Glomerular visceral epithelial cell (primary cell): ENCODE data around the gene ZSCAN1.
A peak's percentile ranks its signal among the peaks of the same experiment; 100 is the strongest.

Experiments
- DNase-seq: peaks from one replicate; pipeline ENCODE4 v3.0.0-alpha.2; 2016; ENCODE audit errors: extremely low spot score

The ZSCAN1 gene

DNA sequence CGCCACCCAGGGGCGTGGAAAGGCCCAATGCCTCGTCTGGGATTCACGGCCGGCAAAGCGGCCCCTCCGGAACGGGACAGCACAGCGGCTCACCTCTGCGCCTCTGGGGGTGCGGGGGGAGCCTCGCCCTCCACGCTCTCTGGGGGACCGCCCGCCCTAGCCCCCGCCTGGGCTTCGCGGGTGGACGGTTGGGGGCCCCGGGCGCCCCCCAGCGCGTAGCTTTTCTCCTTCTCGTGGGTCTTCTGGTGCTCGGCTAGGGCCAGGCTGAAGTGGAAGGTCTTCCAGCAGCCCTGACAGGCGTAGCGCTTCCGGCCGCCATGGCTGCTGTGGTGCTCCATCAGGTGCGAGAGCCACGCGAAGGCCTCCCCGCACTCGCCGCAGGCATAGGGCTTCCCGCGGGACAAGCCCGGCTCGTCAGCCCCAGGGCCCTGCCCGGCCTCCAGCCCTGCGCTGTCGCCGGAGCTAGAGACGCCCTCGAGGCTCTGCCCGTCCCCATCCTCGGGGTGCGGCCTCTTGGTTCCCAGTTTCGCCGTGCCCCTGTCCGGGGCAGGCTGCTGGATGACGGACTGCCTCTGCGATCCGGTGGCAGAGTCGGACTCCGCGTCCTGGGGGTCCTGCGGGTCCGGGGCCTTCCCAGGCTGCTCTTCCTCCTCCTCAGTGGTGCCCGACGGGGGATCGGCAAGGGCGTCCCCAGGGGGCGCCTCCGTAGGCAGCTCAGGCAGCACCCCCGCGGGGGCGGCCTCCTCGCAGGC is 50.9 kb downstream of the ZSCAN1 start:
- no peak for DNase-seq

DNA sequence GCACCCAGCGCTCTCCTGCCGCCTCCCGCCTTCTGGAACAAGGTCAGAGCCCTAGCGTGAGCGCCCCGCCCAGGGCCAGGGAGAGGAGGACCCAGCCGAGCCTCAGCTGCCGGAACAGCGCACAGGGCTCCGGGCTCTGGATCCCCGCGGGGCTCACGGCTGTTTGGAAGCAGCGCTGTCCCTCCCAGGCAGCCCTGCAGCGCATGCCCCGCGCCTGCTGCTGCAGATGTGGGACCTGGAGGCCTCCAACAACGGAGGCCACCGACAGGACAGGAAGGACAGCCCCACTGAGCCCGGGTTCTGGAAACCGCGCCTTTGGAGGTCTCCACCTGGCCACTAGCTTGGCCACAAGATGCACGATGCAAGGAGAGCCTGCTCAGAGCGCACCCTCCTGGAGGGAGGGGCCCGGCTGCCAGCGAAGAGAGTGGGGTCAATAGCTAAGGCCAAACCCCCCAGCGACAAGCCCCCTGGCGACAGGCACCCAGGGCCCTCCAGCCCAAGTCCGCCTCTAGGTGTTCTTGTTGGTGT is 51.6 kb downstream of the ZSCAN1 start:
- DNase-seq: no peak

DNA sequence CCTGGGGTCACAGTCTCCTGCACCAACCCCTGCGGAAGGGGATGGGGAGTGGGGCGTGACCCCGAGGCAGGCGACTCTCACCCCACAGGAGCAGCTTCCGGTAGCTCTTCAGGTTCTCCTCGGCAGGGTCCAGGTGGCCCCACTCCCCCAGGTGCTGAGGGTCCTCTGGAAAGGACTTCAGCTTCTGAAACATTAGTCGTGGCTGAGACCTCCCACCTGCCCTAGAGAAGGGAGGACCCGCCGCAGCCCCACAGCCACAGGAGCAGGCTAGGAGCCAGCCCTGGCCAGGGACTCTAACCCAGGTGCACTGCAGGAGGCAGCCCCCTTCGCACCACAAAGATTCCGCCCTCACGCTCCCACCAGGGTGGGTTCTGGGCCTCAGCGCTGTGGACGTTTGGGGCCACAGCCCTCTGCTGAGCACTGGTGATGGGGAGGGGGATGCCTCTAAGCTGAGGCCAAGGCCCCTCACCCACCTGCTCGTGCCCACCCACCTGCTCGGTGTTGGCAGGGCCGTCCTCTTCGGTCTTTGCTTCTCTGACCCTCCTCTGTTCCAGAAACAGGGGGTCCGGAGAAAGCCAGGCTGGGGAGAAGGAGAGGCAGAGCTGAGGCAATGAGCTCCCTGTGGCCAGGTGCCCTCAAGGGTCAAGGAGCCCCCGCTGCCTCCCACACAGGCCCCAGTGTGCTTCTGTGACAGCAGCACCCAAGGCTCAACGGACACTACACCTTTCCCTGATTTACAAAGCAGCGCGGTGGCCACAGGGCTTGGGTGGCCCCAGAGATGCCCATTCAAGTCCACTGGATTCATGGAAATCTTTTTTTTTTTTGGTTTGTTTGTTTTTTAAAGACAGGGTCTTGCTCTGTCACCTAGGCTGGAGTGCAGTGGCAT is 53.2 kb downstream of the ZSCAN1 start:
- DNase-seq: no peak

DNA sequence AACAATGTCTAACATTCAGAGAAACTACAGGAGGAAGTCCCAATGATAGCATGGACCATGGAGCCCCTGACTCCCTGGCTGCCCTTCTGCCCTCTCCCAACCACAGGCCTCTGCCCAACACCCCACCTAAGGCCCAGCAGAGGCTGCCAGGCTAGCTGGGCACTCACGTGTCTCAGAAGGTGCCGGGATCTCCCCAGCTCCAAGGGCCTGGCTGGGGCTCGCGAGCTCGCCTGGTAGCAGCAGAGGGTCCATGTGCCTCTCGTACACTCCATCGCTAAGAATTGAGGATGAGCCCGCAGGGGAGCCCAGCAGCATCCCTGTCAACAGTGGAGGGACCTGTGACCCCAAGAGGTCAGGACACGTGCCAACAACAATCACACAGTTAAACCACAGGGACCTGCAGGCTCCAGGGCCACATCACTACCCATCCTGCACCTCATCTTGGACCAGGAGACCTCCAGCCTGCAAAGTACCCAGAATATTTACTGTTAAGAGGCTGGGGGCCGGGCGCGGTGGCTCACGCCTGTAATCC is 54.8 kb downstream of the ZSCAN1 start:
- no peak for DNase-seq

DNA sequence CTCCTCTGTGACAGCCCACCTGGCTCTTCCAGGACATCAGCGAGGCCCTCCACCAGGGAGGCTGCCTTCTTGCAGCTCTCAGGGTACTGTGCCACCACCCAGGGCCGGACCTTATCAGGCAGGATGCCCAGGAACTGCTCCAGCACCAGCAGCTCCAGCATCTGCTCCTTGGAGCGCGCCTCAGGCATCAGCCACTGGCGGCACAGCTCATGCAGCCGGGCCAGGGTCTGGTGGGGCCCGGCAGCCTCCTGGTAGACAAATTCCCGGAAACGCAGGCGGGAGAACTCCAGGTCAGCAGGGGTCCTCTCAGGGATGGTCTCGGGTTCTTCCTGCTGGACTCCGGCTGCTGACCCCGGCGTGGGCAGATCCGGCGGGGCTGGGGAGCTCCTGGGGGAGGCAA is 56.0 kb downstream of the ZSCAN1 start:
- no peak for DNase-seq

DNA sequence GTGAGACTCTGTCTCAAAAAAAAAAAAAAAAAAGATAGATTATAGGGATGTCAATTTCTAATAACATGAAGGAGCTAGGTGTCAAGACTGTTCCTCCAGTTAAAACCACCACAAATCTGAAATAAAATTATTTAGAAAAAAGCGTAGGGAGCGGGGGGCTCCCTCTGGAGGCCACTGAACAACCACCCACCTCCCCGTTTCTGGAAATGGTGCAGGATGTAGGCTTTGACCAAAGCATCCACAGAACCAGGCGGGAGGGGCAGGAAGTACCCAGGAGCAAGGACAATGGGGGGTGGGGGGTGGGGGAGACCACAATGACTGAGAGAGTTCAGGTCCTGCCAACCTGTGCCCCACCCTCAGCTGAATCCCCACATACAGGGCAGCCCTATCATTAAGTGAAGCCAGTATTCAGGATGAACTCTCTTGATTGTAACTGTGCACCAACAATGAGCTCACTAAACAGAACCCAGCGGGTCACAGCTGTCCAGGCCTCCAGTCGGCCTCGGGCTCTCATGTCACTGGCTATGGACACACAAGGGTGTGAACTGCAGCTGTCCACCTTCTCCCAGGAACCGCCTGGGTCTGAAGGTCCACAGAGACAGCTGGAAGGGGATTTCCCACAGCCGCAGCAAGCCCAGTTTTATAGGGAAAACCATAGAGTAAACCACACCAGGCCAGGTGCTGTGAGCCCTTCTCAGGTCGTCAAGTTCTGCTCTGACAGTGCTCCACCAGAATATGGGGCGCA is 57.6 kb downstream of the ZSCAN1 start:
- no peak for DNase-seq

DNA sequence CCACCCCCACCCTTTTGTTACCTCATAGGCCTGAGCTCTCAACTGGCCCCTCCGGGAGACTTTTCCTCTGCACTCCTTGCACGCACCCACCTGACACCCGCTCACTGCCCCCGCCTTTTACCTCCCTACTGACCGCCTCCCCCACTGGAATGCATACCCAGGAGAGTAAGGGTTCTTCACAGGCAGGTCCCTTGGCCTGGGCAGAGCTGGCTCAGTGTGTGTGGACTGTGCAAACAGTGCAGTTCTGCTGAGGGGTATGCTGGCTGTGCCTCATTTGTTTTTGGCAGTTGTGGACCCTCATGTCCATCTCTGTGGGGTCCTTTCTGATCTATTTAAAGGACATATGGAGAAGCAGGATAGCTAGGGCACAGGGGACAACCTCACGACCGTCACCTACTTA is 59.2 kb downstream of the ZSCAN1 start:
- no peak for DNase-seq

DNA sequence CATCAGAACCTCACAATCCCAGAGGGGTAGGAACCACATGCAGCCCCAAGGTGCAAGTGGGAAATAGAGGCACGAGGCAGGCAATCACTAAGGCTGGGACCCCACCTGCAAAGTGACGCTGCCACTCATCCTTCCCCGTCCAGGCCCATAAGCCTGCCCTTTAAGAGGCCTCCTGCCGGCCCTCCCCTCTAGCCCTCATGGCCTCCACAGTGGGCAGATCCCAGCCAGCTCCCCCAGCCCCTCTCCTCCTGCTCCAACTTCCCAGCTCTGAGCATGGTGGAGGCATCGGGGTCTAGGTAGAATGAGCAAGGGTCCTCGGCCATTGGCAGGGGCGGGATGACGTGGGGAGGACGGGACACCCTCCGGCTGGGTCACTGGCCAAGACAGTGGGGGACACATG is 61.5 kb downstream of the ZSCAN1 start:
- no peak for DNase-seq

DNA sequence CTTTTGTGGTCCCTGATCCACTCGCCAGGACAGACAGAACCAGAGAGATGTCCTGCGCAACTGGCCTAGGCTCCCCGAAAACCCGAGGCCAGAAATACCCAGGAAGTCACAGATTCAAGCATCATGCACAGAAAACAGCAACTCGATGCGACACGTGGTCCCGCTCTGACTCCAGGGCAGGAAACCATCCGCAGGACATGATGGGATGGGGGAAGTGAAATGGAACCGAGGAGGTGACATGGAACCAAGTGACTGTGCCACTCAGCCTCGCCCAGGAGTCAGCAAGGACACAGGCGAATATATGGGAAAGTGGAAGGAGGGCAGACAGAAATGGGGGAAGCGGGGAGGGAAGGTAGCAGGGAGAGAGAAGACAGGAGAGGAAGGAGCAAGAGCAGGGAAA is 63.1 kb downstream of the ZSCAN1 start:
- no peak for DNase-seq

DNA sequence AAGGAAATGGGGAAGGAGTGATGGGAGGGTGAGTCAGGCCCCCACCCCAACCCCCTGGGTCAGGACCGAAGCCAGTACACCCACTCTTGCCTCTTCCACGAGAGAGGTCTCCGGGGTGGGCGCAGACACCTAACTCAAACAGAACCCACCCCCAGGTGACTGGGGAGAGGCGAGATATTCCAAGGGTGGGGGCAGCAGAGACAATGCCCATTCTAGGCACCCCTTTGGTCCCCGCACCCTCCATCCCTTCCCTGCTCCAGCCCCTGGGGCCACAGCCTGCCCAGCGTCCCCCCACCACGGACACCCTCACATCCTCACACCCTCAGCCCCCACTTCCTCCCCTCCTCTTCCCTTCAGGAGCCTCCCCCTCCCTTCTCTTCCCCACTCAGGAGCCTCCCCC is 63.5 kb downstream of the ZSCAN1 start:
- DNase-seq: no peak

DNA sequence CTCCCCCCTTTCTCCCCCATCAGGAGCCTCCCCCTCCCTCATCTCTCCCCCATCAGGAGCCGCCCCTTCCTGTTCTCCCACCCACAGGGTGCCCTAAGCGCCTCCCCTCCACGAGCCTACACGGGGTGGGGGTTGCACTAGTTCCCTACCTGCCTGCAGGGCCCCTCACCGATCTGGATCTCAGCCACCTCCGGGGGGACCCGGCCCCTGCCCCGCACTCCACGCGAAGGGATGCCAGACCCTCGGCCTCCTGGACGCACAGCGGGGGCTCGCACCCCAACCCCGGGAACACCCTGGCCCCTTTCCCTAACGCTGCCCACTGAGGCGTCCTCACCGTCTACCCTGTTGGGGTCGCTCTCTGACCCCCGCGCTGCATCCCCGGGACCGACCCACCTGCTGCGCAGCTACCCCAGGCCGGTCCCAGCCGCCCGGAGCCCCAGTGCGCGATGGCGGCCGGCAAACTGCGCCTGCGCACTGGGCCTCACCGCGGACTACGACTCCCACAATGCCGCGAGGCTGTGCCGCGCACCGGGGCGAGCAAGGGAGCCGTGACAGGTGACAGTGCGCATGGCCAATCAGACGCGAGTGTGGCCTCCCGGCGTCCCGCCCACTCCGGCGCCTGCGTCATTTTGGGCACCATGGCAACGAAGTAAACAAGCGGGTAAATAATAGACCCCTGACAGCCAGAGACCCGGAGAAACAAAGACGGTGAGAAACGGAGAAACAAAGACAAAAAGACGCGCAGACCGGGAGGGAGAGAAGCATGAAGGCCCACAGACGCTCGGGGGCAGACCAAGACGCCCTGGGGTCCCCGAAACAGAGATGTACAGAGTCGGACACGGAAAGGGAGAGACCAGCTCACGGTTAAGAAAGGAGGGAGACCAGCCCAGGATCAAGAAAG is 64.2 kb downstream of the ZSCAN1 start, which contains the start of gene ZSCAN18:
ZSCAN18 (minus strand) TSS at position 451 of the 901 bp plus-strand sequence. CDS start 7,964 bp downstream, outside the sequence.
- peak; percentile 89 for DNase-seq

DNA sequence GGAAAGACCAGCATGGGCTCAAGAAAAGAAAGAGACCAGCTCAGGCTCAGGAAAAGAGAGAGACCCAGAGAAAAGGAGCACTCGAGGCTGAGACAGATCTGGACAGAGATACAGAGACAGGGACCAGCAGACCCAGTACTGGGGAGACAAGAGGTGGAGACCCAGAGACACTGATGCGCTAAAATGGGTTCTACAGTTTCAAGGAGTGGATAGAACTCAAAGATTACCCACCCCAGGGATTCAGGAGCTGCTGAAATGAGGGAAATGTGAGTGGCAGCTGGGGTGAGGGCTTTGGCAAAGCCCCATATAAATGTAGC is 64.8 kb downstream of the ZSCAN1 start:
- no peak for DNase-seq
